Smooth muscle cell (in vitro differentiated cells): ENCODE measurements around the gene MPPED2. TPM values are rescaled to one million over a fixed set of nuclear protein-coding genes. Genes with fewer than 3 reads are reported as not detected.

Experiments used
- DNase-seq: peaks from one replicate; lab custom pipeline; 2025; ENCODE audit not compliant: unreplicated experiment; lab: John Stamatoyannopoulos, UW
- H2AFZ ChIP-seq: fragments of 200-600 bp; sonication (generic); 2 replicates; pipeline ENCODE4 v1.6.0; 2016; ENCODE audit warnings: antibody characterized with exemption, low read depth, mild to moderate bottlenecking
- H3F3A ChIP-seq: fragments of 200-600 bp; sonication (generic); 2 replicates; pipeline ENCODE4 v1.6.0; 2017; ENCODE audit warnings: antibody characterized with exemption, low read depth
- H3K27ac ChIP-seq: fragments of 200-600 bp; sonication (generic); 2 replicates; pipeline ENCODE4 v1.5.1; 2016; ENCODE audit warnings: low read depth, mild to moderate bottlenecking
- H3K27me3 ChIP-seq: fragments of 200-600 bp; sonication (generic); 2 replicates; pipeline ENCODE4 v1.6.1; 2016; ENCODE audit warnings: low read depth, mild to moderate bottlenecking
- H3K36me3 ChIP-seq: fragments of 200-600 bp; sonication (generic); 2 replicates; pipeline ENCODE4 v1.5.1; 2016; ENCODE audit warnings: low read depth
- H3K4me1 ChIP-seq: fragments of 200-600 bp; sonication (generic); 2 replicates; pipeline ENCODE4 v1.5.1; 2016; ENCODE audit warnings: low read depth
- H3K4me2 ChIP-seq: fragments of 200-600 bp; sonication (generic); 2 replicates; pipeline ENCODE4 v1.6.0; 2016; ENCODE audit warnings: mild to moderate bottlenecking
- H3K4me3 ChIP-seq: fragments of 200-600 bp; sonication (generic); 2 replicates; pipeline ENCODE4 v1.5.1; 2016; ENCODE audit warnings: mild to moderate bottlenecking
- H3K79me2 ChIP-seq: fragments of 200-600 bp; sonication (generic); 2 replicates; pipeline ENCODE4 v1.6.0; 2016; ENCODE audit warnings: low read depth, mild to moderate bottlenecking
- H3K9ac ChIP-seq: fragments of 200-600 bp; sonication (generic); 2 replicates; pipeline ENCODE4 v1.6.0; 2016; ENCODE audit warnings: low read depth
- H3K9me3 ChIP-seq: fragments of 200-600 bp; sonication (generic); replicated peaks from 2 replicates; pipeline ENCODE4 v1.5.1; 2016; ENCODE audit warnings: low read depth
- H4K20me1 ChIP-seq: fragments of 200-600 bp; sonication (generic); 2 replicates; pipeline ENCODE4 v1.6.0; 2016; ENCODE audit warnings: low read depth
- WGBS: methylation state at CpG from one replicate; pipeline ENCODE4 v1.1.7; 2016; ENCODE audit warnings: low lambda C conversion rate; 5-methylcytosine and 5-hydroxymethylcytosine counted together
- polyA plus RNA-seq: library from polyadenylated mRNA; unstranded; fragments of >200 nt; fragmentation: Nextera tagmentation; extraction: Ambion mirVana; gene quantifications from 2 replicates; pipeline ENCODE4 v1.2.1, GENCODE V29; 2016
- total RNA-seq: library from RNA; depleted of rRNA; stranded (reverse); fragments of >200 nt; gene quantifications from 2 replicates; pipeline ENCODE4 v1.2.3, GENCODE V29; 2014
- TF ChIP-seq, protein P1 (sequence below): fragments of 200-600 bp; sonication (generic); IDR thresholded peaks from 2 replicates; pipeline ENCODE4 v1.5.1; 2017; ENCODE audit warnings: borderline replicate concordance, mild to moderate bottlenecking, antibody characterized with exemption; ENCODE audit not compliant: insufficient read depth, poor library complexity, severe bottlenecking

Gene MPPED2
- total and polyA plus RNA-seq, 2 experiments from 2014 or later, result 0.82 to 1.4 TPM

DNA sequence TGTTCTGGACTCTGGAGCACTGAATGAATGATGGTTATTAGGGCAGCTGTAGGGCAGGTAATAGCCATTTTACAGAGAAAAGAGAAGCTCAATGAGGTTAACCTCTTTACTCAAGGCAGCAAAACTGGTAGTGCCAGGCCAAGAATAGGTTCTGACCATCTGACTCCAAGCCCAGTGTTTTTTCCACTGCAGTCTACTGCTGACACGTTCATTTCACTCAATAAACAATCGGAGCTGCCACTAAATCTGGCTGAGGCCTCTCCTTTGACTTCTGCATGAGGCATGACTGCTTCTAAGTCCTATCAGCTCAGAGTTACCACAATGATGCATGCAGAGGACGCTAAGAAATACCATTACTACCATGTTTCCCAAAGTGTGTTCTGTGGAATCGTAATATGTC is 145.6 kb downstream of the MPPED2 start:
- no peak overlapping the region for H3K9ac ChIP-seq
- 61% methylated on average over 4 of the region's 4 CpGs for WGBS
- no peak overlapping the region for H2AFZ ChIP-seq
- H3K27ac ChIP-seq, result no peak overlapping the region
- H4K20me1 ChIP-seq, result no peaks in the 10 kb centered on the region
- H3K27me3 ChIP-seq, result no peaks in the 10 kb centered on the region
- TF ChIP-seq, protein P1, sequence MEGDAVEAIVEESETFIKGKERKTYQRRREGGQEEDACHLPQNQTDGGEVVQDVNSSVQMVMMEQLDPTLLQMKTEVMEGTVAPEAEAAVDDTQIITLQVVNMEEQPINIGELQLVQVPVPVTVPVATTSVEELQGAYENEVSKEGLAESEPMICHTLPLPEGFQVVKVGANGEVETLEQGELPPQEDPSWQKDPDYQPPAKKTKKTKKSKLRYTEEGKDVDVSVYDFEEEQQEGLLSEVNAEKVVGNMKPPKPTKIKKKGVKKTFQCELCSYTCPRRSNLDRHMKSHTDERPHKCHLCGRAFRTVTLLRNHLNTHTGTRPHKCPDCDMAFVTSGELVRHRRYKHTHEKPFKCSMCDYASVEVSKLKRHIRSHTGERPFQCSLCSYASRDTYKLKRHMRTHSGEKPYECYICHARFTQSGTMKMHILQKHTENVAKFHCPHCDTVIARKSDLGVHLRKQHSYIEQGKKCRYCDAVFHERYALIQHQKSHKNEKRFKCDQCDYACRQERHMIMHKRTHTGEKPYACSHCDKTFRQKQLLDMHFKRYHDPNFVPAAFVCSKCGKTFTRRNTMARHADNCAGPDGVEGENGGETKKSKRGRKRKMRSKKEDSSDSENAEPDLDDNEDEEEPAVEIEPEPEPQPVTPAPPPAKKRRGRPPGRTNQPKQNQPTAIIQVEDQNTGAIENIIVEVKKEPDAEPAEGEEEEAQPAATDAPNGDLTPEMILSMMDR, result no peak
- H3F3A ChIP-seq, result no peaks in the 10 kb centered on the region
- H3K4me2 ChIP-seq, result no peak overlapping the region
- DNase-seq, result no peak
- H3K79me2 ChIP-seq, result no peaks in the 10 kb centered on the region
- H3K4me3 ChIP-seq, result no peak overlapping the region
- no peaks in the 10 kb centered on the region for H3K36me3 ChIP-seq
- H3K4me1 ChIP-seq, result peaks cover 7% of the 10 kb centered on the region
- H3K9me3 ChIP-seq, result no peaks in the 10 kb centered on the region

DNA sequence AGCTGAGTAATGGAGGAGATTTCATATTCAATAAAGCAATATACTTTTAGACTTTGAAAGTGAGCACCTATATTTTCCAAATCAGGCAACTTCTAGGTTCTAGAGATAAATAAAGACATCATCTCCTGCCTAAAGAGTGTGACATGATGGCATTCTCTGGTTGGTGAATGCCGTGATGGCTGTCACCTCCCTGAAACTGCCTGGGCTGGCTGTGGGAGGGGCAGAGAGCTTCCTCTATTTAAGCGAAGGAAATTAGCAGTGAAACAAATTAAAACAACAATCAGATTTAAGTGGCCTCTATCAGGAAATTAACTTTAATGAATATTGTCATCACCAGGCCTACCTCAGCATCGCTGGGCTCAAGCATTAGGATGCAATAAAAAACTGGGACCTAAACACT is 149.4 kb downstream of the MPPED2 start:
- DNase-seq, result no peak
- Histone ChIP-seq H3K9me3 (no peaks in the 10 kb centered on the region), H3K27ac (no peak overlapping the region), H4K20me1 (no peaks in the 10 kb centered on the region), H3K36me3 (no peaks in the 10 kb centered on the region), H2AFZ (no peak overlapping the region), H3K9ac (no peak overlapping the region), H3K4me2 (no peak overlapping the region), H3K4me1 (no peaks in the 10 kb centered on the region), H3K79me2 (no peaks in the 10 kb centered on the region), H3K4me3 (no peak overlapping the region), H3K27me3 (no peaks in the 10 kb centered on the region), H3F3A (peaks cover 4% of the 10 kb centered on the region)
- 75% methylated on average over 3 of the region's 3 CpGs for WGBS
- TF ChIP-seq, protein P1, result no peak

DNA sequence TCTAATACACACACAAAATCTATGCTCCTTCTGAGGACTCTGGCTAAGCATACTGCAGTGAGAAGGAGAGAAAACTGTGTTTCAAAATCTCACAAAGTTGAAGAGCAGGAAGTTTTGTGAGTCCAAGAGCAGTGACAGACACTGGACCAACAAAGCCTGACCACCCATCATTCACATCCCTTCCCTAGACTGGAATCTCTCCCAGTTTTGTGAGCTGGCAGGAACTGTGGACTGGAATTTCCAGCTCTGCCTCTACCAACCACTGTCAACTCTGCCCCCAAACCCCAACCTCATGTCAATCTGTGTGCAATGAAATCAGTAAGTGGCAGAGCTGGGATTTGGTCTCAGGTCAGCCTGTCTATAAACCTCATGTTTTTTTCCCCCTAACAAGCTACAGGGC is 150.7 kb downstream of the MPPED2 start:
- no peak overlapping the region for H3K9ac ChIP-seq
- no peaks in the 10 kb centered on the region for H3K4me1 ChIP-seq
- H3K4me3 ChIP-seq, result no peak overlapping the region
- no peaks in the 10 kb centered on the region for H4K20me1 ChIP-seq
- H3K36me3 ChIP-seq, result no peaks in the 10 kb centered on the region
- H2AFZ ChIP-seq, result peak overlapping the region; percentile 3
- DNase-seq, result no peak
- no peak overlapping the region for H3K4me2 ChIP-seq
- TF ChIP-seq, protein P1, result no peak
- no peak overlapping the region for H3K27ac ChIP-seq
- H3F3A ChIP-seq, result peaks cover 4% of the 10 kb centered on the region
- no peaks in the 10 kb centered on the region for H3K27me3 ChIP-seq
- no peaks in the 10 kb centered on the region for H3K79me2 ChIP-seq
- H3K9me3 ChIP-seq, result no peaks in the 10 kb centered on the region

DNA sequence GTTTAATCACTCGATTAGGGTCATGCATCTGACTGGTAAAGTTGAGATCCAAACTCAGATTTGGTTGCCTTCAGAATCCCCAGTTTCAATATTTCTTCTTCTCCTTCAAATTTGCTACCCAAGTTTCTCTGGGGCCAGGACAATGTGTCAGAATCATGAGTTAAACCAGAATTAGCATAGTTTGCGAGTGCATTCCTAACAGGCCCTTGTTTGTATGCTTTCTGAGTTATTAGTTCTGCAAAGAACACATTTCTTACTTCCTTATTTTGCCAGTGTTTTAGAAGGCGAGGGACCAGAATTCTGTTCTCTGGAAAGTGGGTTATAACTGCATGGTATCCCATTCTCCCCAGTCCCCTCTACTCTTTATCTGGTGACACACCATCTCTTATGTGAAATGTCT is 151.3 kb downstream of the MPPED2 start:
- no peaks in the 10 kb centered on the region for H3K9me3 ChIP-seq
- H4K20me1 ChIP-seq, result no peaks in the 10 kb centered on the region
- H3K79me2 ChIP-seq, result no peaks in the 10 kb centered on the region
- H3K27me3 ChIP-seq, result no peaks in the 10 kb centered on the region
- no peak overlapping the region for H3K27ac ChIP-seq
- TF ChIP-seq, protein P1, result no peak
- H2AFZ ChIP-seq, result peak overlapping the region; percentile 3
- peaks cover 4% of the 10 kb centered on the region for H3F3A ChIP-seq
- no peaks in the 10 kb centered on the region for H3K4me1 ChIP-seq
- no peak overlapping the region for H3K9ac ChIP-seq
- whole genome bisulfite sequencing, result 71% methylated on average over 3 of the region's 3 CpGs
- no peak overlapping the region for H3K4me2 ChIP-seq
- H3K36me3 ChIP-seq, result no peaks in the 10 kb centered on the region
- DNase-seq, result no peak
- H3K4me3 ChIP-seq, result no peak overlapping the region
